SK-N-SH (cell line): ENCODE measurements around the gene CCNB1. TPM values are rescaled to one million over a fixed set of nuclear protein-coding genes. Genes with fewer than 3 reads are reported as not detected.

ENCODE experiments used
- CTCF ChIA-PET: fragments of 300-600, 350-600 bp; formaldehyde crosslinking; extraction: SDS; loops from one replicate; lab custom pipeline; 2021; lab: Yijun Ruan, JAX
- POLR2A ChIA-PET: fragments of 350-600 bp; sonication (Branson Sonifier 250); formaldehyde crosslinking; extraction: SDS; loops from one replicate; lab custom pipeline; 2020; ENCODE audit warnings: antibody characterized with exemption, inconsistent platforms; lab: Yijun Ruan, JAX
- DNase-seq: peaks from one replicate; pipeline ENCODE4 v3.0.0; 2012
- H2AFZ ChIP-seq: fragments of 200-600 bp; sonication (generic); 2 replicates; pipeline ENCODE4 v1.8.1; 2016; ENCODE audit warnings: antibody characterized with exemption, mild to moderate bottlenecking, low read depth
- H3F3A ChIP-seq: fragments of 200-600 bp; sonication (generic); replicated peaks from 2 replicates; pipeline ENCODE3; 2016; ENCODE audit warnings: antibody characterized with exemption, mild to moderate bottlenecking; ENCODE audit not compliant: insufficient read depth
- H3K27ac ChIP-seq, 2 experiments: fragments of 200-500 bp in 1 of 2; fragments of 200-600 bp in 1 of 2; sonication (Bioruptor generic) in 1 of 2; sonication (generic), shearing (Covaris generic) in 1 of 2; 2 replicates each; pipeline versions ENCODE4 v1.5.1 to v1.6.1; 2014 to 2016; ENCODE audit warnings: low read depth in 2 of 2, inconsistent platforms in 1 of 2, low read length in 1 of 2, mild to moderate bottlenecking in 1 of 2, mixed read lengths in 1 of 2
- H3K27me3 ChIP-seq: fragments of 200-600 bp; sonication (generic), shearing (Covaris generic); 2 replicates; pipeline ENCODE4 v1.6.1; 2016; ENCODE audit warnings: mixed run types; ENCODE audit not compliant: insufficient read depth
- H3K36me3 ChIP-seq, 2 experiments: fragments of 200-500 bp in 1 of 2; fragments of 200-600 bp in 1 of 2; sonication (Bioruptor generic) in 1 of 2; sonication (generic) in 1 of 2; replicated peaks in 1 of 2; 2 replicates each; pipeline versions ENCODE3 to v1.5.1; 2014 to 2016; ENCODE audit warnings: low read length in 1 of 2, mild to moderate bottlenecking in 1 of 2; ENCODE audit not compliant: insufficient read depth in 2 of 2, control insufficient read depth in 1 of 2
- H3K4me1 ChIP-seq, 2 experiments: fragments of 200-500 bp in 1 of 2; fragments of 200-600 bp in 1 of 2; sonication (Bioruptor generic) in 1 of 2; sonication (generic), shearing (Covaris generic) in 1 of 2; 2 replicates each; pipeline versions ENCODE4 v1.5.1 to v1.6.1; 2014 to 2016; ENCODE audit warnings: low read depth in 1 of 2, low read length in 1 of 2, mixed run types in 1 of 2; ENCODE audit not compliant: insufficient read depth in 2 of 2, control insufficient read depth in 1 of 2
- H3K4me2 ChIP-seq: fragments of 200-600 bp; sonication (generic), shearing (Covaris generic); 2 replicates; pipeline ENCODE4 v1.6.1; 2017; ENCODE audit warnings: mixed run types
- H3K4me3 ChIP-seq, 2 experiments: fragments of 200-500 bp in 1 of 2; fragments of 200-600 bp in 1 of 2; sonication (Bioruptor generic) in 1 of 2; sonication (generic), shearing (Covaris generic) in 1 of 2; 2 replicates each; pipeline versions ENCODE4 v1.5.1 to v1.8.1; 2014 to 2016; ENCODE audit warnings: low read depth in 2 of 2, inconsistent platforms in 1 of 2, low read length in 1 of 2, mild to moderate bottlenecking in 1 of 2, mixed read lengths in 1 of 2, moderate library complexity in 1 of 2
- H3K79me2 ChIP-seq: fragments of 200-600 bp; sonication (generic); 2 replicates; pipeline ENCODE4 v1.8.1; 2017; ENCODE audit warnings: mild to moderate bottlenecking; ENCODE audit not compliant: insufficient read depth
- H3K9ac ChIP-seq: fragments of 200-600 bp; sonication (generic); 2 replicates; pipeline ENCODE4 v1.6.1; 2017; ENCODE audit warnings: mixed run types
- H3K9me2 ChIP-seq: fragments of 200-600 bp; sonication (generic); 2 replicates; pipeline ENCODE4 v1.6.1; 2017; ENCODE audit warnings: mixed run types
- H3K9me3 ChIP-seq: fragments of 200-600 bp; sonication (generic); 2 replicates; pipeline ENCODE4 v1.6.1; 2017; ENCODE audit warnings: mixed run types, mild to moderate bottlenecking, moderate library complexity
- H4K20me1 ChIP-seq: fragments of 200-600 bp; sonication (generic); 2 replicates; pipeline ENCODE4 v1.6.1; 2017; ENCODE audit warnings: mild to moderate bottlenecking, mixed run types; ENCODE audit not compliant: insufficient read depth
- ELF1 ChIP-seq: IDR thresholded peaks from 2 replicates; pipeline ENCODE4 v1.4.0; 2012
- EP300 ChIP-seq, 2 experiments: IDR thresholded peaks; 2 replicates each; pipeline versions ENCODE4 v1.4.0 to v1.6.1; 2012; ENCODE audit warnings: borderline replicate concordance in 1 of 2, low read depth in 1 of 2, low read length in 1 of 2
- FOXM1 ChIP-seq: IDR thresholded peaks from 2 replicates; pipeline ENCODE4 v1.4.0; 2012; ENCODE audit warnings: low read depth, mild to moderate bottlenecking
- GATA2 ChIP-seq: sonication (generic); formaldehyde crosslinking; IDR thresholded peaks from 2 replicates; pipeline ENCODE4 v1.5.0; 2020; ENCODE audit warnings: mild to moderate bottlenecking, missing genetic modification reagents
- JUND ChIP-seq: IDR thresholded peaks from 2 replicates; pipeline ENCODE4 v1.4.0; 2012
- MEF2A ChIP-seq: IDR thresholded peaks from 2 replicates; pipeline ENCODE4 v1.4.0; 2012; ENCODE audit warnings: low read depth, borderline replicate concordance
- POLR2AphosphoS5 ChIP-seq: IDR thresholded peaks from 2 replicates; pipeline ENCODE4 v1.6.1; 2012; ENCODE audit warnings: low read depth, low read length
- RAD21 ChIP-seq: IDR thresholded peaks from 2 replicates; pipeline ENCODE4 v1.6.1; 2012; ENCODE audit warnings: mild to moderate bottlenecking, low read length
- SMC3 ChIP-seq: IDR thresholded peaks from 2 replicates; pipeline ENCODE4 v1.6.1; 2012; ENCODE audit warnings: low read depth, low read length, improper control_type of control experiment
- TCF12 ChIP-seq: IDR thresholded peaks from 2 replicates; pipeline ENCODE4 v1.4.0; 2012
- WGBS: methylation state at CpG from one replicate; pipeline ENCODE4 v1.1.6; 2017; ENCODE audit warnings: low lambda C conversion rate; 5-methylcytosine and 5-hydroxymethylcytosine counted together
- polyA plus RNA-seq, 3 experiments: library from polyadenylated mRNA; depleted of rRNA; stranded (reverse); fragments of >200 nt; gene quantifications; 2 replicates each; pipeline ENCODE4 v1.2.3, GENCODE V29; 2012
- TF ChIP-seq, protein P1 (sequence below): IDR thresholded peaks from 2 replicates; pipeline ENCODE4 v1.6.1; 2012; ENCODE audit warnings: mild to moderate bottlenecking, low read depth, low read length, moderate library complexity
- TF ChIP-seq, protein P2 (sequence below): IDR thresholded peaks from 2 replicates; pipeline ENCODE4 v1.4.0; 2012; ENCODE audit warnings: low read depth
- TF ChIP-seq, protein P3 (sequence below): fragments of 150-350 bp; IDR thresholded peaks from 2 replicates; pipeline ENCODE4 v1.6.1; 2016; ENCODE audit warnings: mild to moderate bottlenecking, low read depth, low read length
- TF ChIP-seq, protein P4 (sequence below): fragments of 150-350 bp; IDR thresholded peaks from 2 replicates; pipeline ENCODE4 v1.6.1; 2017; ENCODE audit warnings: antibody characterized with exemption, low read length, low read depth, borderline replicate concordance

The CCNB1 gene
- polyA plus RNA-seq, 1 of the 3 experiments (the other 2 are of a cell fraction) = 78.6 TPM

DNA sequence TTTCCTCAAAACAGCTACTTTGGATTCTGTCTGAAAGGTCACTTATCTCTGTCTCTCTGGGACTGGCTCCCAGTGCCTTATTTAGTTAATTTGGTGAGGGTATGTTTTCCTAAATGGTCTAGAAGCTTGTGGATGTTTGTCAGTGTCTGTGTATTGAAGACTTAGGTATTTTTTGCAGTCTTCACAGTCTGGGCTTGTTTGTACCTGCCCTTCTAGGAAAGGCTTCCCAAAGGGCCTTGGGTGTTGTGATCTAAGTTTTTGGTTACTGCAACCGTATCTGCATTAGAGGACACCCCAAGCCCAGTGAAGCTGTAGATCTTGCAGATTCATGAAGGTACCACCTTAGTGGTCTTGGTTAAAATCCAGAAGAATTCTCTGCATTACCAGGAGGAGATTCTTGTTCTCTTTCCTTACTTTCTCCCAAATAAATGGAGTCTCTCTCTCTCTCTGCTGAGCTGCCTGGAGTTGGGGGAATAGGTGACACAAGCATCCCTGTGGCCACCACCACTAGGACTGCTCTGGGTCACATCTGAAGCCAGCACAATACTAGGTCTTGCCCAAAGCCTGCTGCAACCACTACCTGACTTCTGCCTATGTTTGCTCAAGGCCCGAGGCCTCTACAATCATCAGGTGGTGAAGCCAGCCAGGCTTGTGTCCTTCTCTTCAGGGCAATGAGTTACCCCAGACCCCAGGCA lies 17.8 kb upstream of the CCNB1 start:
- Histone ChIP-seq H3K9me2 (no peaks in the 10 kb centered on the region), H3K4me1 (no peaks in the 10 kb centered on the region), H3K27me3 (no peaks in the 10 kb centered on the region), H3K79me2 (no peaks in the 10 kb centered on the region), H3F3A (no peaks in the 10 kb centered on the region), H2AFZ (no peak overlapping the region), H3K9me3 (no peaks in the 10 kb centered on the region), H3K4me3 (no peak overlapping the region), H3K27ac (no peak overlapping the region), H3K4me2 (no peak overlapping the region), H3K36me3 (no peaks in the 10 kb centered on the region), H3K9ac (no peak overlapping the region), H4K20me1 (no peaks in the 10 kb centered on the region)
- TF ChIP-seq MEF2A = no peak
- POLR2A ChIA-PET = no interaction called here
- CTCF ChIA-PET = no interaction called here
- DNase-seq = no peak
- 100% methylated on average over 2 of the region's 2 CpGs for WGBS

DNA sequence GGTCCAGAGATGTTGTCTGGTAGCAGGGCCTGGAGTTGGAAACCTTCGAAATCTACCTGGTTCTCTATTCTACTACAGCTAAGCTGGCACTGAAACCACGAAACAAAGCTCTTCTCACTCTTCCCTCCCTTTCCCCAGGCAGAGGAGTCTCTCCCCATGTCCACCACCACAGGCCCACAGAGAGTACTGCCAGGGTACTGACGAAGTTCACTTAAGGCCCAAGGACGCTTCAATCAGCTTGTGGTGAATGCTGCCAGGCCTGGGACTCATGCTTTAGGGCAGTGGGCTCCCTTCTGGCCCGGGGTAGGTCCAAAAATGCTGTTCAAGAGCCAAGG lies 17.3 kb upstream of the CCNB1 start:
- Histone ChIP-seq H4K20me1 (no peaks in the 10 kb centered on the region), H3K4me2 (no peak overlapping the region), H3K27me3 (no peaks in the 10 kb centered on the region), H3K9ac (no peak overlapping the region), H3K79me2 (no peaks in the 10 kb centered on the region), H3K9me2 (no peaks in the 10 kb centered on the region), H3K4me3 (no peak overlapping the region), H2AFZ (no peak overlapping the region), H3F3A (no peaks in the 10 kb centered on the region), H3K36me3 (no peaks in the 10 kb centered on the region), H3K4me1 (no peaks in the 10 kb centered on the region), H3K9me3 (no peaks in the 10 kb centered on the region), H3K27ac (no peak overlapping the region)
- CTCF ChIA-PET = no interaction called here
- TF ChIP-seq JUND (no peak), RAD21 (no peak), GATA2 (no peak), POLR2AphosphoS5 (no peak), ELF1 (no peak), SMC3 (no peak), TCF12 (no peak), FOXM1 (no peak), EP300 (IDR thresholded peaks at IDR 0.05; ENCODE audit: borderline replicate concordance in 1 of 2, low read depth in 1 of 2, low read length in 1 of 2) (no peak)
- TF ChIP-seq, protein P1, sequence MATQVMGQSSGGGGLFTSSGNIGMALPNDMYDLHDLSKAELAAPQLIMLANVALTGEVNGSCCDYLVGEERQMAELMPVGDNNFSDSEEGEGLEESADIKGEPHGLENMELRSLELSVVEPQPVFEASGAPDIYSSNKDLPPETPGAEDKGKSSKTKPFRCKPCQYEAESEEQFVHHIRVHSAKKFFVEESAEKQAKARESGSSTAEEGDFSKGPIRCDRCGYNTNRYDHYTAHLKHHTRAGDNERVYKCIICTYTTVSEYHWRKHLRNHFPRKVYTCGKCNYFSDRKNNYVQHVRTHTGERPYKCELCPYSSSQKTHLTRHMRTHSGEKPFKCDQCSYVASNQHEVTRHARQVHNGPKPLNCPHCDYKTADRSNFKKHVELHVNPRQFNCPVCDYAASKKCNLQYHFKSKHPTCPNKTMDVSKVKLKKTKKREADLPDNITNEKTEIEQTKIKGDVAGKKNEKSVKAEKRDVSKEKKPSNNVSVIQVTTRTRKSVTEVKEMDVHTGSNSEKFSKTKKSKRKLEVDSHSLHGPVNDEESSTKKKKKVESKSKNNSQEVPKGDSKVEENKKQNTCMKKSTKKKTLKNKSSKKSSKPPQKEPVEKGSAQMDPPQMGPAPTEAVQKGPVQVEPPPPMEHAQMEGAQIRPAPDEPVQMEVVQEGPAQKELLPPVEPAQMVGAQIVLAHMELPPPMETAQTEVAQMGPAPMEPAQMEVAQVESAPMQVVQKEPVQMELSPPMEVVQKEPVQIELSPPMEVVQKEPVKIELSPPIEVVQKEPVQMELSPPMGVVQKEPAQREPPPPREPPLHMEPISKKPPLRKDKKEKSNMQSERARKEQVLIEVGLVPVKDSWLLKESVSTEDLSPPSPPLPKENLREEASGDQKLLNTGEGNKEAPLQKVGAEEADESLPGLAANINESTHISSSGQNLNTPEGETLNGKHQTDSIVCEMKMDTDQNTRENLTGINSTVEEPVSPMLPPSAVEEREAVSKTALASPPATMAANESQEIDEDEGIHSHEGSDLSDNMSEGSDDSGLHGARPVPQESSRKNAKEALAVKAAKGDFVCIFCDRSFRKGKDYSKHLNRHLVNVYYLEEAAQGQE = no peak
- TF ChIP-seq, protein P2, sequence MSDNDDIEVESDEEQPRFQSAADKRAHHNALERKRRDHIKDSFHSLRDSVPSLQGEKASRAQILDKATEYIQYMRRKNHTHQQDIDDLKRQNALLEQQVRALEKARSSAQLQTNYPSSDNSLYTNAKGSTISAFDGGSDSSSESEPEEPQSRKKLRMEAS = no peak
- TF ChIP-seq, protein P3, sequence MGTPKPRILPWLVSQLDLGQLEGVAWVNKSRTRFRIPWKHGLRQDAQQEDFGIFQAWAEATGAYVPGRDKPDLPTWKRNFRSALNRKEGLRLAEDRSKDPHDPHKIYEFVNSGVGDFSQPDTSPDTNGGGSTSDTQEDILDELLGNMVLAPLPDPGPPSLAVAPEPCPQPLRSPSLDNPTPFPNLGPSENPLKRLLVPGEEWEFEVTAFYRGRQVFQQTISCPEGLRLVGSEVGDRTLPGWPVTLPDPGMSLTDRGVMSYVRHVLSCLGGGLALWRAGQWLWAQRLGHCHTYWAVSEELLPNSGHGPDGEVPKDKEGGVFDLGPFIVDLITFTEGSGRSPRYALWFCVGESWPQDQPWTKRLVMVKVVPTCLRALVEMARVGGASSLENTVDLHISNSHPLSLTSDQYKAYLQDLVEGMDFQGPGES = no peak
- TF ChIP-seq, protein P4, sequence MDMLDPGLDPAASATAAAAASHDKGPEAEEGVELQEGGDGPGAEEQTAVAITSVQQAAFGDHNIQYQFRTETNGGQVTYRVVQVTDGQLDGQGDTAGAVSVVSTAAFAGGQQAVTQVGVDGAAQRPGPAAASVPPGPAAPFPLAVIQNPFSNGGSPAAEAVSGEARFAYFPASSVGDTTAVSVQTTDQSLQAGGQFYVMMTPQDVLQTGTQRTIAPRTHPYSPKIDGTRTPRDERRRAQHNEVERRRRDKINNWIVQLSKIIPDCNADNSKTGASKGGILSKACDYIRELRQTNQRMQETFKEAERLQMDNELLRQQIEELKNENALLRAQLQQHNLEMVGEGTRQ = no peak
- POLR2A ChIA-PET = no interaction called here
- 82% methylated on average over 5 of the region's 5 CpGs for WGBS
- no peak for DNase-seq
